GM12872 (cell line): ENCODE results near the gene SMYD3.

Experiments used
- TF ChIP-seq, protein P1 (sequence below): IDR thresholded peaks from 3 replicates; pipeline ENCODE4 v1.5.1; 2011; ENCODE audit warnings: low read depth, mild to moderate bottlenecking, low read length, moderate library complexity; ENCODE audit not compliant: insufficient read depth

Gene SMYD3

DNA sequence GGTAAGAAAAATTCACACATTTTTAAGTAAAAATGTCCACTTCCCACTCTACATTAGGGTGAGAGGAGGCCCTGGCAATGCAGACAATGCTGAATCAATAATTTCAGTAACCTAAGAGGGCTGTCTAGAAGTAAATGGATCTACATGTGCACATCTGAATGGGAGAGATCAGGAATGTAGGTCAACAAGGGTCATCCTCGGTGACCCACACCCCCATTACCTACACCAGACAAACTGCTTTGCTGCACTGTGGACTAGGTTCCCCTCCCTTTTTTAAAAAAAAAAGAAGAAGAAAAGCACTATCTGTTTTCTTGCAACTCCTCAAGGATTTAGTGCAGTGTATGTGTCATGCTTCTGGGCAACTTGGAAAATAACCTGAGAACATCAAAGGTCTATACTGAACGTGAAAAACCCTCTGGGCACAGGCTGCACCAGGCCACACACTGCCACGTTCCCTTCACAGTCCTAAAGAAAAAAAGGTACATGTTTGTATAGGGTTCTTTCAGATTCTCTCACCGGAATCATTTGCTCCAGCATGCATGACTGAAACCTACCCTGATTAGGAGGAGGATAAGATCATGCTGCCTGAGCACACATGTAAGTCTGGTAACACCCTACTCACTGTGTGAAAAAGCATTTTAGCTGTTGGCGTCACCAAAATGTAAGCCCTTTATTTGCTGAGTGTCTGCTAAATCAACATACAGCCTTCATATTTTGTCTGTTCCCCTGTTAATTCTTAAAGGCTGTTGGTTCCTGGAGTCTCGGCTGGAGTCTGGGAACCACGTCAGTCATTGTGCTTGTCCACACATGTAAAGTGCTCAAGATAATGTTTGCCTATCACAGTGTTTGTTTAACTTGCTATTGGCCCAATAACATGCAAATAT lies 341.0 kb downstream of the SMYD3 start:
- TF ChIP-seq, protein P1, sequence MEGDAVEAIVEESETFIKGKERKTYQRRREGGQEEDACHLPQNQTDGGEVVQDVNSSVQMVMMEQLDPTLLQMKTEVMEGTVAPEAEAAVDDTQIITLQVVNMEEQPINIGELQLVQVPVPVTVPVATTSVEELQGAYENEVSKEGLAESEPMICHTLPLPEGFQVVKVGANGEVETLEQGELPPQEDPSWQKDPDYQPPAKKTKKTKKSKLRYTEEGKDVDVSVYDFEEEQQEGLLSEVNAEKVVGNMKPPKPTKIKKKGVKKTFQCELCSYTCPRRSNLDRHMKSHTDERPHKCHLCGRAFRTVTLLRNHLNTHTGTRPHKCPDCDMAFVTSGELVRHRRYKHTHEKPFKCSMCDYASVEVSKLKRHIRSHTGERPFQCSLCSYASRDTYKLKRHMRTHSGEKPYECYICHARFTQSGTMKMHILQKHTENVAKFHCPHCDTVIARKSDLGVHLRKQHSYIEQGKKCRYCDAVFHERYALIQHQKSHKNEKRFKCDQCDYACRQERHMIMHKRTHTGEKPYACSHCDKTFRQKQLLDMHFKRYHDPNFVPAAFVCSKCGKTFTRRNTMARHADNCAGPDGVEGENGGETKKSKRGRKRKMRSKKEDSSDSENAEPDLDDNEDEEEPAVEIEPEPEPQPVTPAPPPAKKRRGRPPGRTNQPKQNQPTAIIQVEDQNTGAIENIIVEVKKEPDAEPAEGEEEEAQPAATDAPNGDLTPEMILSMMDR = no peak

DNA sequence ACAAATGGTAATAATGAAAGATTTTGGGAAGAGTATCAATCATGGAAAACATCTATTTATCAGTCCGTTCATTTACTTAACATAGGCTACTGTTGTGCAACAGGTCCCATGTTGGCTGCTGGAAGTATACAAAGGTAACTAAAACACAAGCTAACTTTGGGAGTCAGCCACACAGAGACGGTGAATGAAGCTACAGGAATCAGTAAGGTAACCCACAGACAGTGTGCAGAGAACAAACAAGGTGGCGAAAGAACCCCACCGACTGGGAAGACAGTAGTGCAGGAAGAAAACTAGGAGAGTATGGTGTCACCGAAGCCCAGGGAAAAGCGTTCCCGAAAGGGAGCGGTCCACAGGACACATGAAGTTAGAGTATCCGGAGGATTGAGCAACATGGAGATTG lies 342.3 kb downstream of the SMYD3 start:
- TF ChIP-seq, protein P1 = no peak

DNA sequence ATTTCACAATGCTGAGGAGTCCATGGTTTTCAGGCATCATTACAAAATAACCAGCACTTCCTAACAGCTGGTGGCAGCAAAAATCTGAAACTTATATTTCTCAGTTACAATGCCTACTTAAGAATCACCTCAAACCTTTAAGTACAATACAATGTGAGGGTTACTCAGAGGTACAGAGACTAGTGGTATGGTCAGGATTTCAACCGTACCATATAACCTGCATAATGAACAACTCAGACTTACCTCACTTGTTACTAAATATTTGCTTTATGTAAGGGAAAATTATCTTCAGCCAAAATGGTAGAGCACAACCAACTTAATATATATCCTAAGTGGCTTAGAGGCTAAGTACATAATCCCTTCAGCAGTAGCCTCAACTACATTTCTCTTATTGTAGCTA lies 344.5 kb downstream of the SMYD3 start:
- TF ChIP-seq, protein P1 = no peak

DNA sequence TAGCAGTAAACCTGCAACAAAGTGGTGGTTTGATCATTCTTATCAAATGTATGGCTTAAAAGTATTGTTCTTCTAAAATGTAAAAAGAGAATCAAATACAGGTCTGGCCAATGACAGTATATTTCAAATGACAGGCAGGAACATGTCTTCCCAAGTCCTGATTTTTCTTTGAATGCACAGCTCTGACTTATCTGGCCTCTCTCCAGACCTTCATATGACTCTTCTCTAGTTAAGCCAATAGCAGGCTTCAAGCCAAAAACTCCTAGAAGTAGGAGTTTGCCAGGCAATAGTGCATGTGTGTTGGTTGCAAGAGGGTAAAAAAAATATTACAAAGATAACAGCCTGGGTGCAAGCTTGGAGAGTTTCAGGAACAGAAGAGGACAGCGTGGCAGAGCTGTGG lies 345.5 kb downstream of the SMYD3 start:
- TF ChIP-seq, protein P1 = no peak

DNA sequence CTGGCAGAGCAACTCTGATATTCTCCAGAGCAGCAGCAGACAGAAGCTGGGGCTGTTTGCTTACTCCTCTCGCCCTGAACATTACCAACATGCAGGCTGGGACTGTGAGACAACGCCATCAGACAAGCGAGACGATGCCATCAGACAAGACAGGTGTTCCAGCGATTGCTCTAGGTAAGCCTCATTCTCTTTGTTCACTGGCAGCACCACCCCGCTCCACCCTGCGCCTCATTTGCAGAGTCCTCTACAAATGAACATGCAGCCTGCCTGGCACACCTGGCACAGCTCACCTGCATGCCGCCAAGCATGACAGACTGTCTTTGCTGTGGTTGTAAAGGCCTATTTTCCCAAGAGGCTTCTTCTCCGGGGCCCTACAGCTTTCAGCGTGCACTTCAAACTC lies 346.2 kb downstream of the SMYD3 start:
- TF ChIP-seq, protein P1 = no peak

DNA sequence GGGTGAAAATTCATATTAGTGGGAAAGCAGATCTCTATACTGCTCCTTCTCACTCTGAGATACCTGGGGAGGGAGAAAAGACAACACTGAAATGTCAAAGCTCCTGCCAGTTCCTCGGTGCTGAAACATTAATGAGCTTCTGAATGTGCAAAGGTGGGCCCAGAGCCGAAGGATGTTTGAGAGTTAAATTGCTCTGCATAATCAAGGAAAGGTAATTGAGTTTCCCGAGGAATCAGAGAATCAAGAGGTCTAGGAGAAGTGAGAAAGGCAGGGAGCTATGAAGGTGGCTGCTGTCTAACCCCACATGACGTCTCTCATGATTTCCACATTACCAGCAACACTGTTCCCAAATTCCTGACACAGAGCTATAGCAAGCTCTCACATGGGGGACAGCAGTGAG lies 346.7 kb downstream of the SMYD3 start:
- TF ChIP-seq, protein P1 = no peak

DNA sequence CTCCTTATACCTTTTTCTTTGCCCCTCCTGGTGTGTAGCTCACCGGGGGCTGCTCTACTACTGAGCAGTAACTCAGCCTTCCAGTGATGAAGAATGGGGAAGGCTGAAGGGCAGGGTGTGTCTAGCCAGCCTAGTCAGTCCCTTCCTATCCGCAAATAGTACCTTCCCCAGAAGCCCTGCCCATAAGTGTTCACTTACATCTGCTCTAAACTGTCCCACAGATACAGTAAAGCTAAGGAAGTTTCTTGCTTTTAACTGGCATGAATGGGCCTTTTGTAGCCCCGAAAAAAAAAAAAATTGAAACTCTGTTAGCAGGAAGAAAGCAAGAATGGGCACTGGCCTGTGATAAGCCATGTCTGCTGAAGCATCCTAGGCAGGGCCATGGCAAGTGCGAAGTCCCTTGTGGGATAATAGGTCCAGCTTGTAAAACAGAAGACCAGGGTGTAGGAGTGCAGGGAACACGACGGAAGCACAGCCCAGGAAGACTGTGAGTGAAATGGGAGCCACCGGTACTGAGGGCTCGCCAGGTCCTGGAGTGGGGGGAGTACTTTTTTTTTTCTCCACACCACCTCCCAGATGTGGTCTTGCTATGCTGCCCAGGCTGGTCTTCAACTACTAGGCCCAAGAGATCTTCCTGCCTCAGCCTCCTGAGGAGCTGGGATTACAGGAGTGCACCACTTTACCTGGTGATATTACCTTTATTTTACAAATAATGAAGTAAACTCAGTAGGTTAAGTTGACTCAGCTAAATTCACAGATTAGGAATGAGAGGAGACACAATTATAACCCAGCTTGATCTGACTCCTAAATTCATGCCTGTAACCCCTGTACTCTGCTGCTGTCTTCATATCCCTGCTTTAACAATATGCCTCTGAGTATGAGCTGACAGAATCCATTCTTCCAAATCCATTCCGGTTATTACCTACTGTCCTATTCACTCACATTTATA lies 347.5 kb downstream of the SMYD3 start:
- TF ChIP-seq, protein P1 = no peak
